Adipocyte (in vitro differentiated cells): Measurements from ENCODE around the gene NREP.
A peak's percentile ranks its signal among the peaks of the same experiment; 100 is the strongest.

Experiments
- DNase-seq: peaks from one replicate; pipeline ENCODE4 v3.0.0-alpha.2; 2015; ENCODE audit warnings: low read depth
- H3K27me3 ChIP-seq: replicated peaks from 2 replicates; pipeline ENCODE4 v1.7.0; 2013; ENCODE audit warnings: mild to moderate bottlenecking, low read length, moderate library complexity; ENCODE audit not compliant: control insufficient read depth, insufficient read depth
- H3K36me3 ChIP-seq: 2 replicates; pipeline ENCODE4 v1.7.0; 2013; ENCODE audit warnings: low read length, mild to moderate bottlenecking, moderate library complexity; ENCODE audit not compliant: control insufficient read depth, insufficient read depth, severe bottlenecking
- H3K4me1 ChIP-seq: 2 replicates; pipeline ENCODE4 v1.7.0; 2013; ENCODE audit warnings: mild to moderate bottlenecking, low read length, moderate library complexity; ENCODE audit not compliant: control insufficient read depth, insufficient read depth
- H3K4me3 ChIP-seq: 2 replicates; pipeline ENCODE4 v1.7.0; 2013; ENCODE audit warnings: mild to moderate bottlenecking, low read length, moderate library complexity
- H3K9ac ChIP-seq: 2 replicates; pipeline ENCODE4 v1.7.0; 2013; ENCODE audit warnings: mild to moderate bottlenecking, low read length, moderate library complexity
- H3K9me3 ChIP-seq: 2 replicates; pipeline ENCODE4 v1.7.0; 2013; ENCODE audit warnings: mild to moderate bottlenecking, low read length, moderate library complexity; ENCODE audit not compliant: control insufficient read depth

NREP gene

DNA sequence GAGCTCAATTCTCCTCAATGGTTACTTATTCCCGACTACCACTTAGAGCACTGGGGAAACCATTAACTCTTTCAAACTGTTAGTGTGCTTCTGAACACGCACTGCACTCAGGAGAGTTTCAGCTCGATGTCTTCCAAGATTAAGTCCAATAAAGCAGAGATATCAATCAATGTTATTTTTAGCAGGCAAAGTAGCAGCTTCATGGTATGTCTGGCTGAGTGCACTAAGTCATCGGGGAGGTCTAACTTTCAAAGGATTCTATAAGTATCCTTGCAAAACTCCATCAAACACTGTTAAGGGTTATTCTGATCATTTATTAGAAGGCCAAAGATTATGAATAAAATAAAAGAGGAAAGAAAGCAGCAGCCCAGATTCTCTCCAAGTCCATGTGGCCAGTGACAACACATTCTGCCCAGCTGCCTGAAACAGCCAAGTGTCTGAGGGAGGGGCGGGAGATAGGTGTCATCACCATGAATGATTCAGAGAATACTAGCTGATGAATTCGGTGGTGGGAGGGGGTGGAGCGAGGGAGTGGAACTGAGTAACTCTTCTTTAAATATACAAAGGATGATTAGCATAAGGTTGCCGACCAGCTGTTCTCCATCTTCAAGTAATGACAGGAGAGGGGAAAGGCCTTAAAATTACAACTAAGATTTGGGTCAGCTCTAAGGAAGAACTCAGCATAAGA is 21.3 kb downstream of the NREP start:
- DNase-seq = peak; percentile 92
- Histone ChIP-seq H3K9ac (no peak overlapping the region), H3K27me3 (no peaks in the 10 kb centered on the region), H3K4me3 (no peak overlapping the region), H3K4me1 (peaks cover 42% of the 10 kb centered on the region), H3K9me3 (no peaks in the 10 kb centered on the region), H3K36me3 (peaks cover 32% of the 10 kb centered on the region)

DNA sequence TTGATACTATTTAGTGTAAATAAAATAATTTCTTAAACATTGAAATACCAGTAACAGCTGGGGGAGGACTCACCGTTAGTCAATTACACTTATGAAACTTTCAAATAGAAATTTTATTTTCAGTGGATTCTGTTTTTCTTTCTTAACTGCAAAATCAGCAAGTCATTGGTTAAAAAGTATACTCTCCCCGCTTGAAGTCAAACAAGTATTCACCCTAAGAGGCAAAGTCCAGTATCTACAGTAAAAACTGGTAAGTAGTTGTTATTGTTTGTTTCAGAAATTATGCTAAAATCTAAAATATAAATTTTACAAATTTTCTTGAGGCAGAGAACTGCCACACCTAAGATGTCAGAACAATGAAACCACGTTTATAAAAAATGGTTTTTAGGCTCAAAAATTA is 22.4 kb downstream of the NREP start:
- H3K9ac ChIP-seq = no peak overlapping the region

DNA sequence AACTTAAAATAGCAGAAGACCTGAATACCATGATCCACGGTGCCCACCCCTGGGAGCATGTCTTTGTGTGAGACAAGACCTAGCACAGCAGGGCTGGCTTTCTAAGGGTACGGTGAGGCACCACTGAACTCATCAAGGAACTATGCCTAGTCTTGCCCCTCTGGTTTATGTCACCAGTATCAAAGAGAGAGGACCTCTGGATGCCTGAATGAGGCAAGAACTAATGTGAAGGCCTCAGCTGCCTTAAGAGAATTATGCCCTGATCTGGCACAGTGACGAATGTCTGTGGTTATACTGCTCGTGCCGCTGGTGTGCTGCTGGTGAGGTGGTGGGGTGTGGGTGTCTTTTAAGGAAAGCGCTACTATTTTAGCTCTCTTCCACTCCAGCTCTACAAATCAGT is 23.0 kb downstream of the NREP start:
- H3K27me3 ChIP-seq = no peaks in the 10 kb centered on the region
- no peak overlapping the region for H3K9ac ChIP-seq
- H3K36me3 ChIP-seq = peaks cover 38% of the 10 kb centered on the region
- H3K4me1 ChIP-seq = peaks cover 42% of the 10 kb centered on the region
- no peaks in the 10 kb centered on the region for H3K9me3 ChIP-seq
- DNase-seq = peak; percentile 69
- no peak overlapping the region for H3K4me3 ChIP-seq

More for the DNA sequence above, 22.4 kb downstream of the NREP start:
- Histone ChIP-seq H3K4me3 (no peak overlapping the region), H3K36me3 (peaks cover 36% of the 10 kb centered on the region), H3K4me1 (peaks cover 42% of the 10 kb centered on the region), H3K27me3 (no peaks in the 10 kb centered on the region), H3K9me3 (no peaks in the 10 kb centered on the region)
- DNase-seq = no peak

DNA sequence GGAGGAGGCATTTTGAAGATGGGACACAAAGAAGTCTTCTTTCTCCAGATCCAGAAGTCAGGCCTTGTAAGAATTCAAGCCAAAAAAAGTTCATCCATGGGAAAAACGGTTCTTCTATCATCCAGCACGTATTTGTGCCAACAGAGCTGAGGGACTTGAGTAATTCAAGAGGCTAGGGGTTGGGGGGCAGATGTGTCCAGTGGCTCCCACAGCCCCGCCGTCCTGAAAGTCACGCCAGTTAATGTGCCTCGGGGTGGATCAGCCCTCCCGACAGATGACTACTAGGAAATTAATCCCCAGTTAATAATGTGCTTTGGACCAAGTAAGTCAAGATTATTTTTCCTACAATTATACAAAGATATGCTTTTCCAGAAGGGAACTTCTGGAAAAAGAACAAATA is 23.4 kb downstream of the NREP start:
- no peak overlapping the region for H3K9ac ChIP-seq
- no peak overlapping the region for H3K4me3 ChIP-seq
- peaks cover 42% of the 10 kb centered on the region for H3K36me3 ChIP-seq
- H3K4me1 ChIP-seq = peaks cover 38% of the 10 kb centered on the region
- no peak for DNase-seq
- no peaks in the 10 kb centered on the region for H3K9me3 ChIP-seq
- no peaks in the 10 kb centered on the region for H3K27me3 ChIP-seq

DNA sequence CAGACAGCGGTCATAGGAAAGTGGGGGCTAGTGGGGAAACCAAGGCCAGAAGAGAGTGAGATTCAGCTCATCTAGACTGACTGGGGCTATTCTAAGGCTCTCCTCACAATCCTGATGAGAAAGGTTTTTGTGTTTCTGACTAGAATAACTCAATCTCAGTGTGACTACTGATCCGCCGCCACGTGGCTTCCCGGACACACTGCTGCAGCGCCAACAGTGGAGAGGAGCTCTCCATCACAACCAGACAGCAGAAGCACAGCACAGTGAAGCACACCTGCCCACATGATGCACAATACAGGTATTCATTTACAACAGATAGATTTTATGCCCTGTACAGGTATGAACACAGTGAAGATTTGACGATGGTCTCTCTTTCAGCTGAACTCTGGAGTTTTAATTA is 25.4 kb downstream of the NREP start:
- Histone ChIP-seq H3K9me3 (no peaks in the 10 kb centered on the region), H3K4me3 (no peak overlapping the region), H3K36me3 (peaks cover 54% of the 10 kb centered on the region), H3K27me3 (no peaks in the 10 kb centered on the region), H3K4me1 (peaks cover 21% of the 10 kb centered on the region), H3K9ac (no peak overlapping the region)
- DNase-seq = no peak

DNA sequence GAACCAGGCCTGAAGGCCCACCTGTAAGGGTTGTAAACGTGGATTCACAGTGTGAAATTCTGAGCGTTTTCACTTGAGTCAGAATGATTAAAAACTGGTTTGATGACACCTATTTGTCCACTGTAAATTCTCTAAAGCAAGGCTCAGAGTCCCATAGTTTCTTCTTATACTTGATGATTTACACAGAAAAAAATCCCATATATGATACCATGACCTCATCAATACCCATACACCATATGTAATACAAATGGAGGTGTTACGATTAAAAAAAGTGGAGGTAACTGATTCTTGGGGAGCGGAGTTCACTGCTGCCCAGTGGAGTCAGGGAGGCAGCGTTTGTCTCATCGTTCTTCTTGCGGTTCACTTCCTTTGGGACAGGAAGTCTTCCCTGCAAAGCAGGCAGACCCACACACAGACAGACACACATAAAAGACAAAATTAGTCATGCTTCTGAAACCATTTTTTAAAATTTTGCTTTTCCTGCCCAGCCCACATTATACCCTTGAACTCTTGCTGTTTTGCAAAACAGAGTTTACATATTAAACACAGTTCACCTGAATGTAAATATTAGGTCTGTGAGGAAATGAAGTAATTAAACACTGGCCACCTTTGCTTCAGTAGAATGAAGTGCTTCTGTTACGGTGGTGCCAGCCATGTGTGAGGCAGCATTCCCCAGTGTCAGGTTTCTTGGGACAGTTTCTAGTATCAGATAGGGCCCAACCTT is 26.2 kb downstream of the NREP start:
- DNase-seq = no peak
- no peak overlapping the region for H3K4me3 ChIP-seq
- H3K4me1 ChIP-seq = peaks cover 16% of the 10 kb centered on the region
- no peaks in the 10 kb centered on the region for H3K27me3 ChIP-seq
- no peak overlapping the region for H3K9ac ChIP-seq
- H3K9me3 ChIP-seq = no peaks in the 10 kb centered on the region
- H3K36me3 ChIP-seq = peaks cover 54% of the 10 kb centered on the region

DNA sequence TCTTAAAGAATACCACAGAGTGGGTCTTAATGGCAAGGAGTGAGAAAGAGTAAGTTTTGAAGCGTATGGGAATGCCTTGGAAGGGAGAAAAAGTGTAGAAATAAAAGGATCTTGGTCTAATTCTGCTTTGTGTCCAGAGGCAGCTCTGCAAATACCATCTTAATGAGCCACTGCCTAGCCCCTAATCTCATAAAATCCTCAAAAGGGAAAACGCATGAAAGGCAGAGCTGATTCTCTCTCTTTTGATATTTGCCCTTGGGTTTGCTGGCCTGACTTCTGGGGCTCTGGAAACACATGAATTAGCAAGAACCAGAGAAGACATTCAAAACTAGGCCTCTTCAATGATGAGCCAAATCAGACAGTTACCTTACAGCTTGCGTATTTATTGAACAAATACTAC is 28.1 kb downstream of the NREP start:
- Histone ChIP-seq H3K27me3 (no peaks in the 10 kb centered on the region), H3K9ac (no peak overlapping the region), H3K4me1 (peaks cover 3% of the 10 kb centered on the region), H3K9me3 (no peaks in the 10 kb centered on the region), H3K4me3 (no peak overlapping the region), H3K36me3 (peaks cover 47% of the 10 kb centered on the region)
- no peak for DNase-seq

DNA sequence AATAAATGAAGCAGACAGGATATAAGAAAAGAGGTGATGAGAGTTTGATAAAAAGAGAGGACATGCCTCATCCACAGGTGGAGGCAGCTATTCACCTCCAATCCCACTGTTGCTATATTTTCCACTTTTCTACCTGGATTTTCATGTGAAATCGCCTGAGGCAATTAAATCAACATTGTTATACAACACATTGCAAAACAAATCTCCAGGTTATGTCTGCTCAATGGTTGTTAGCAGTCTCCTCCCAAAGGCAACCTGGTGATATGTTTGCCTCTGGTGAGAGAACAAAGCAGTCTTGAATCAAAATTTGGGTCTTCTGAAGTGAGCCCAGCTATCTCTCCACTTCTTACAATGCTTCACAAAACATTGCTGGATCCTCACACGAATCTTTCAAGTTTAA is 30.0 kb downstream of the NREP start:
- Histone ChIP-seq H3K9me3 (no peaks in the 10 kb centered on the region), H3K9ac (no peak overlapping the region), H3K4me3 (no peak overlapping the region), H3K36me3 (peaks cover 34% of the 10 kb centered on the region), H3K27me3 (no peaks in the 10 kb centered on the region), H3K4me1 (peaks cover 9% of the 10 kb centered on the region)
- DNase-seq = no peak

DNA sequence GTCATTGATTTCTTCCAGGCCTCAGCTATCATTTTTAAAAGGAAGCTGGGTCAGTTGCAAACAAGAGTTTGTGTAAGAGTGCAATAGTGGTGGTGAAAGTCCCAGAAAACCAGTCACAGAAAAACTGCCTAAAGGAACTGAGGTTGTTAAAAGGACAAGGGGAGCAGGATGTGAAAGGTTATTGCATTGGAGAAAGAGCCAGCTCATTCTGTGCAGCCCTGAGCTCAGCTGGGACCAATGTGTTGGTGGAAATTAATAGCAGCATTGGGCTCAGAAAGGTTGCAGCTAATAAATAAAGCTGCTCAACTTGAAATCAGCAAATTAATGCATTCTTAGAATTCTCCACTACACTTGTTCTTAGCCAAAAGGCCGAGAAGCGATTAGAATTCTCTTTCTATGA is 34.9 kb downstream of the NREP start:
- Histone ChIP-seq H3K27me3 (no peaks in the 10 kb centered on the region), H3K9ac (no peak overlapping the region), H3K36me3 (peaks cover 1% of the 10 kb centered on the region), H3K4me1 (peaks cover 11% of the 10 kb centered on the region), H3K9me3 (no peaks in the 10 kb centered on the region), H3K4me3 (no peak overlapping the region)
- DNase-seq = peak; percentile 15

DNA sequence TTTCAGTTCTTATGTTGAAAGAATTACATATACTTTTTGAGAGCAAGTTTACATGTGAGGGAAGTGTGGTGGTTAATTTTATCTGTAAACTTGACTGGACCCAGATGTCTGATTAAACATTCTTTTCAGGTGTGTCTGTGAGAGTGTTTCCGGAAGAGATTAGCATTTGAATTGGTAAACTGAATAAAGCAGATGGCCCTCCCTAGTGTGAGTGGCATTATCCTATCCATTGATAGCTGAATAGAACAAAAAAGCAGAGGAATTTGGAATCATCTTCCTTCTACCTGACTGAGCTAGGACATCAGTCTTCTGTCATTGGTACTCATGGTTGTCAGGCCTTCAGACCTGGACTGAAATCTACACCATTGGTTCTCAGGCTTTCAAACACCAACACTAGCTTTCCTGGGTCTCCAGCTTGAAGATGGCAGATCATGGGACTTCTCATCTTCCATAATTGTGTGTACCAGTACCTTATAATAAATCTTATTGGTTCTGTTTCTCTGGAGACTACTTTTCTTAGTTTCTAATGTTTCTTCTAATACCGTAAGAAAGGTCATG is 36.6 kb downstream of the NREP start:
- H3K36me3 ChIP-seq = no peaks in the 10 kb centered on the region
- H3K27me3 ChIP-seq = no peaks in the 10 kb centered on the region
- no peak overlapping the region for H3K9ac ChIP-seq
- peaks cover 11% of the 10 kb centered on the region for H3K4me1 ChIP-seq
- no peak overlapping the region for H3K4me3 ChIP-seq
- DNase-seq = no peak
- no peaks in the 10 kb centered on the region for H3K9me3 ChIP-seq

DNA sequence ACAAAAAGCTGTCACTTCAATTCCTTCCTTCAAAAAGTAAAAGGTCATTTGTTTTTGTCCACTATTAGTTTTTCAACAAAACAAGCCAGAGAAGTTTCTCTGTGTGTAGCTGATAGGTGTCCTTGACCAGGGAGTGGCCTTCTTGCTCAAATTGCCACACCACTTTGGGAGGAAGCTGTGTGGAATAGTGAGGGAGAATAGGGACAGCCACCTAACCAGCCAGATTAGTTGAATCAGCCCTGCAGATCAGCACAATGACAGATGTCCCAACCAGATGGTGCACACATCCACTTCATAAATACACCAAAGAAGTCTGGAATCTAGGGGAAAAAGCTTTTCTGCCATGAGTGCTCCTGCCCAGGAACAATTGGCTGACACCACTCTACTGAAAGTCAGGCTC is 37.2 kb downstream of the NREP start:
- Histone ChIP-seq H3K27me3 (no peaks in the 10 kb centered on the region), H3K9me3 (no peaks in the 10 kb centered on the region), H3K4me1 (peaks cover 11% of the 10 kb centered on the region), H3K4me3 (no peak overlapping the region), H3K36me3 (no peaks in the 10 kb centered on the region), H3K9ac (no peak overlapping the region)
- no peak for DNase-seq
